IMR-90 (cell line): ENCODE data around the gene WDR89. TPM values are rescaled to one million over a fixed set of nuclear protein-coding genes. Genes with fewer than 3 reads are reported as not detected.

ENCODE experiments used
- ATAC-seq: fragments of 200-7000 bp; cut with Tn5 transposase; 2 replicates; pipeline ENCODE4 v1.9.1; 2020; ENCODE audit warnings: low read depth, mild to moderate bottlenecking, moderate library complexity
- BruUV-seq: library from RNA; stranded (reverse); fragments of 400-500 nt; replicated peaks from 2 replicates; lab custom pipeline; 2021; lab: Mats Ljungman, UMichigan
- CTCF ChIA-PET: fragments of 300-600 bp; formaldehyde crosslinking; extraction: SDS; loops from one replicate; lab custom pipeline; 2021; ENCODE audit warnings: antibody characterized with exemption; lab: Yijun Ruan, JAX
- POLR2A ChIA-PET: fragments of 300-600 bp; sonication (Branson Sonifier 250); formaldehyde crosslinking; loops from one replicate; lab custom pipeline; 2022; ENCODE audit warnings: antibody characterized with exemption; ENCODE audit not compliant: unreplicated experiment; lab: Charles Lee
- DNase-seq: peaks from one replicate; pipeline ENCODE4 v3.0.0; 2013
- H2AFZ ChIP-seq: replicated peaks from 2 replicates; pipeline ENCODE3; 2013; ENCODE audit warnings: low read length, mild to moderate bottlenecking; ENCODE audit not compliant: poor library complexity
- H2AK5ac ChIP-seq: 2 replicates; pipeline ENCODE4 v1.6.1; 2013; ENCODE audit warnings: low read depth, low read length, inconsistent platforms
- H2AK9ac ChIP-seq: replicated peaks from 2 replicates; pipeline ENCODE3; 2013; ENCODE audit warnings: mild to moderate bottlenecking, low read depth, low read length, moderate library complexity; ENCODE audit not compliant: poor library complexity
- H2BK120ac ChIP-seq: 2 replicates; pipeline ENCODE4 v1.6.1; 2013; ENCODE audit warnings: low read depth, low read length, inconsistent platforms
- H2BK15ac ChIP-seq: 3 replicates; pipeline ENCODE4 v1.6.1; 2013; ENCODE audit warnings: low read depth, low read length, inconsistent platforms
- H2BK20ac ChIP-seq: 2 replicates; pipeline ENCODE4 v1.6.1; 2013; ENCODE audit warnings: low read depth, mild to moderate bottlenecking, inconsistent platforms, low read length, moderate library complexity
- H2BK5ac ChIP-seq: 2 replicates; pipeline ENCODE4 v1.6.1; 2013; ENCODE audit warnings: mild to moderate bottlenecking, low read depth, low read length, inconsistent platforms; ENCODE audit not compliant: poor library complexity, severe bottlenecking
- H3K14ac ChIP-seq: replicated peaks from 2 replicates; pipeline ENCODE4 v1.6.1; 2013; ENCODE audit warnings: low read depth, low read length, inconsistent platforms
- H3K18ac ChIP-seq: 2 replicates; pipeline ENCODE4 v1.6.1; 2013; ENCODE audit warnings: low read depth, low read length, control low read depth
- H3K23ac ChIP-seq: 2 replicates; pipeline ENCODE4 v1.6.1; 2013; ENCODE audit warnings: low read depth, low read length, inconsistent platforms
- H3K27ac ChIP-seq: 2 replicates; pipeline ENCODE4 v1.5.1; 2013; ENCODE audit warnings: mild to moderate bottlenecking, control low read depth, low read length; ENCODE audit not compliant: insufficient read depth
- H3K27me3 ChIP-seq: 2 replicates; pipeline ENCODE4 v1.6.1; 2013; ENCODE audit warnings: low read length; ENCODE audit not compliant: control insufficient read depth, insufficient read depth
- H3K36me3 ChIP-seq: 2 replicates; pipeline ENCODE4 v1.6.1; 2013; ENCODE audit warnings: low read length, mixed read lengths; ENCODE audit not compliant: control insufficient read depth, insufficient read depth
- H3K4ac ChIP-seq: 2 replicates; pipeline ENCODE4 v1.6.1; 2013; ENCODE audit warnings: low read depth, low read length, inconsistent platforms
- H3K4me1 ChIP-seq: 2 replicates; pipeline ENCODE4 v1.6.1; 2013; ENCODE audit warnings: low read length, mixed read lengths; ENCODE audit not compliant: control insufficient read depth, insufficient read depth
- H3K4me2 ChIP-seq: 2 replicates; pipeline ENCODE4 v1.6.1; 2013; ENCODE audit warnings: low read depth, mild to moderate bottlenecking, control low read depth, low read length, moderate library complexity
- H3K4me3 ChIP-seq: 2 replicates; pipeline ENCODE4 v1.5.1; 2013; ENCODE audit warnings: low read depth, mild to moderate bottlenecking, control low read depth, low read length, moderate library complexity; ENCODE audit not compliant: insufficient read depth
- H3K56ac ChIP-seq: 2 replicates; pipeline ENCODE4 v1.6.1; 2013; ENCODE audit warnings: low read length, inconsistent platforms; ENCODE audit not compliant: insufficient read depth; ENCODE audit errors: extremely low read depth
- H3K79me1 ChIP-seq, 2 experiments: 2 replicates each; pipeline ENCODE4 v1.6.1; 2013; ENCODE audit warnings: low read length in 2 of 2, inconsistent platforms in 1 of 2, low read depth in 1 of 2
- H3K9ac ChIP-seq: 2 replicates; pipeline ENCODE4 v1.6.1; 2013; ENCODE audit warnings: low read depth, low read length, control low read depth
- H3K9me1 ChIP-seq: 2 replicates; pipeline ENCODE4 v1.6.1; 2013; ENCODE audit warnings: low read length, inconsistent platforms; ENCODE audit not compliant: insufficient read depth
- H3K9me3 ChIP-seq: 2 replicates; pipeline ENCODE4 v1.6.1; 2013; ENCODE audit warnings: low read length; ENCODE audit not compliant: control insufficient read depth, insufficient read depth
- H4K20me1 ChIP-seq: 2 replicates; pipeline ENCODE4 v1.6.1; 2013; ENCODE audit warnings: low read length, inconsistent platforms; ENCODE audit not compliant: insufficient read depth
- H4K5ac ChIP-seq: 2 replicates; pipeline ENCODE4 v1.6.1; 2013; ENCODE audit warnings: mild to moderate bottlenecking, low read depth, low read length, control low read depth
- H4K8ac ChIP-seq, 2 experiments: 2 replicates each; pipeline ENCODE4 v1.6.1; 2013; ENCODE audit warnings: low read depth in 2 of 2, low read length in 2 of 2, control low read depth in 1 of 2, inconsistent platforms in 1 of 2
- H4K91ac ChIP-seq: 2 replicates; pipeline ENCODE4 v1.6.1; 2013; ENCODE audit warnings: low read depth, low read length, inconsistent platforms; ENCODE audit not compliant: insufficient read depth
- BHLHE40 ChIP-seq: fragments of 150-350 bp; IDR thresholded peaks from 2 replicates; pipeline ENCODE4 v1.6.1; 2016; ENCODE audit warnings: mild to moderate bottlenecking, low read depth, low read length
- CEBPB ChIP-seq: IDR thresholded peaks from 2 replicates; pipeline ENCODE4 v1.6.1; 2012; ENCODE audit warnings: low read depth, low read length, improper control_type of control experiment
- ELK1 ChIP-seq: fragments of 150-350 bp; IDR thresholded peaks from 2 replicates; pipeline ENCODE4 v1.6.1; 2016; ENCODE audit warnings: low read depth, mild to moderate bottlenecking, low read length, moderate library complexity, borderline replicate concordance
- FOS ChIP-seq: fragments of 150-350 bp; IDR thresholded peaks from 2 replicates; pipeline ENCODE4 v1.6.1; 2016; ENCODE audit warnings: low read depth, low read length
- MAFK ChIP-seq: IDR thresholded peaks from 2 replicates; pipeline ENCODE4 v1.6.1; 2012; ENCODE audit warnings: low read depth, low read length, improper control_type of control experiment
- NFE2L2 ChIP-seq: fragments of 150-350 bp; IDR thresholded peaks from 2 replicates; pipeline ENCODE4 v1.6.1; 2016; ENCODE audit warnings: low read depth, mild to moderate bottlenecking, low read length
- POLR2A ChIP-seq: IDR thresholded peaks from 2 replicates; pipeline ENCODE4 v1.6.1; 2012; ENCODE audit warnings: mild to moderate bottlenecking, low read depth, low read length
- RCOR1 ChIP-seq: IDR thresholded peaks from 2 replicates; pipeline ENCODE4 v1.6.1; 2012; ENCODE audit warnings: mild to moderate bottlenecking, low read length, improper control_type of control experiment; ENCODE audit not compliant: insufficient replicate concordance
- RFX5 ChIP-seq: IDR thresholded peaks from 2 replicates; pipeline ENCODE4 v1.8.0; 2012; ENCODE audit warnings: low read depth, mild to moderate bottlenecking, low read length, moderate library complexity
- WGBS, 2 experiments: methylation state at CpG; one replicate each; pipeline versions ENCODE4 v1.1.5 to v1.1.7; 2013; ENCODE audit warnings: missing lambda C conversion rate in 2 of 2; ENCODE audit not compliant: insufficient read length in 1 of 2; ENCODE audit errors: extremely low coverage in 2 of 2; 5-methylcytosine and 5-hydroxymethylcytosine counted together
- dilution Hi-C: fragments of 300-500 bp; cut with HindIII; formaldehyde crosslinking; loops from one replicate; pipeline ENCODE4 v1.14.3; 2018; ENCODE audit warnings: low sequenced_read_pairs; ENCODE audit not compliant: unreplicated experiment
- in situ Hi-C: fragments of 300-500 bp; cut with MboI; formaldehyde crosslinking; loops from 3 replicates; pipeline ENCODE4 v1.14.3; 2019; ENCODE audit warnings: low sequenced_read_pairs, inconsistent platforms, mixed read lengths
- intact Hi-C: fragments of 100-400 bp; cut with micrococcal nuclease; formaldehyde crosslinking; loops from 2 replicates; pipeline ENCODE4 v1.10.0; 2022
- polyA plus RNA-seq, 3 experiments: library from polyadenylated mRNA; depleted of rRNA; stranded (reverse); fragments of >200 nt; gene quantifications; 2 replicates each; pipeline ENCODE4 v1.2.3, GENCODE V29; 2012; ENCODE audit warnings: low replicate concordance in 1 of 3
- total RNA-seq: library from RNA; depleted of rRNA; stranded (reverse); fragments of >200 nt; gene quantifications from 2 replicates; pipeline ENCODE4 v1.2.3, GENCODE V29; 2012

Gene WDR89
- total and polyA plus RNA-seq, 2 of the 4 experiments (the other 2 are of a cell fraction), result 4.3 to 10.2 TPM

GRCh38 chr14:63678536-63678935 is 36.9 kb upstream of the WDR89 start:
- no peak for DNase-seq
- Histone ChIP-seq H3K27me3 (no peaks in the 10 kb centered on the region), H3K79me1 (no peaks in the 10 kb centered on the region), H2BK15ac (no peak overlapping the region), H3K9me3 (no peaks in the 10 kb centered on the region), H3K23ac (no peak overlapping the region), H2BK5ac (no peak overlapping the region), H3K56ac (no peak overlapping the region), H2BK20ac (no peak overlapping the region), H3K9me1 (peaks cover 6% of the 10 kb centered on the region), H3K14ac (no peak overlapping the region), H2AK9ac (no peak overlapping the region), H3K36me3 (no peaks in the 10 kb centered on the region), H4K91ac (no peak overlapping the region), H3K4me2 (no peak overlapping the region), H4K20me1 (no peaks in the 10 kb centered on the region), H3K4me1 (peaks cover 2% of the 10 kb centered on the region), H4K8ac (no peak overlapping the region), H2BK120ac (no peak overlapping the region), H3K4ac (no peak overlapping the region), H3K4me3 (no peak overlapping the region), H2AFZ (no peak overlapping the region), H2AK5ac (no peak overlapping the region), H4K5ac (no peak overlapping the region), H3K9ac (no peak overlapping the region), H3K27ac (no peak overlapping the region), H3K18ac (no peak overlapping the region)
- ChIA-PET POLR2A (no interaction called here), CTCF (interaction anchor here (0.5 kb wide), 1 partner anchor 239 kb away, joined by 3 read pairs; no protein-coding TSS in a partner anchor)
- whole genome bisulfite sequencing, 2 experiments, result no CpG with 5 or more reads among the region's 1 CpG
- in situ Hi-C loops (no loop called here), dilution Hi-C loops (no loop called here), intact Hi-C loops (no loop called here)
- TF ChIP-seq POLR2A (no peak), CEBPB (no peak), RCOR1 (no peak), RFX5 (no peak), FOS (no peak), NFE2L2 (no peak), ELK1 (no peak), MAFK (no peak), BHLHE40 (no peak)
- no peak for ATAC-seq
- BruUV-seq, result no TSS peak
